HG02943 (cell line): ENCODE results near the gene SLCO4A1.

ENCODE experiments used
- ATAC-seq: cut with Tn5 transposase; IDR thresholded peaks from one replicate; pipeline ENCODE4 v1.9.1; 2021; ENCODE audit warnings: mild to moderate bottlenecking, low read depth, moderate library complexity; ENCODE audit not compliant: unreplicated experiment

SLCO4A1 gene

GRCh38 chr20:62708591-62709536 is 66.6 kb downstream of the SLCO4A1 start, which contains the start of gene NTSR1:
Gene NTSR1 (plus strand): TSS chr20:62708836. CDS start chr20:62709208, 372 bp downstream.
- ATAC-seq = no peak

GRCh38 chr20:62709537-62709905 is 67.2 kb downstream of the SLCO4A1 start:
- no peak for ATAC-seq

GRCh38 chr20:62710221-62710885 is 68.0 kb downstream of the SLCO4A1 start:
- no peak for ATAC-seq

GRCh38 chr20:62710886-62711702 is 68.8 kb downstream of the SLCO4A1 start:
- ATAC-seq = no peak

- no peak for ATAC-seq
Measured at GRCh38 chr20:62711703-62712101, 69.4 kb downstream of the SLCO4A1 start.

- no peak for ATAC-seq
Measured at GRCh38 chr20:62712606-62713005, 70.3 kb downstream of the SLCO4A1 start.

- no peak for ATAC-seq
Measured at GRCh38 chr20:62714006-62714405, 71.7 kb downstream of the SLCO4A1 start.

- ATAC-seq = no peak
Measured at GRCh38 chr20:62714799-62715198, 72.5 kb downstream of the SLCO4A1 start.

- ATAC-seq = no peak
Measured at GRCh38 chr20:62715201-62715600, 72.9 kb downstream of the SLCO4A1 start.

- ATAC-seq = no peak
Measured at GRCh38 chr20:62716198-62716940, 74.1 kb downstream of the SLCO4A1 start.

- ATAC-seq = no peak
Measured at GRCh38 chr20:62716941-62717310, 74.6 kb downstream of the SLCO4A1 start.

GRCh38 chr20:62717933-62718332 is 75.6 kb downstream of the SLCO4A1 start:
- no peak for ATAC-seq

- no peak for ATAC-seq
Measured at GRCh38 chr20:62718546-62718945, 76.2 kb downstream of the SLCO4A1 start.

- ATAC-seq = no peak
Measured at GRCh38 chr20:62719250-62719935, 77.1 kb downstream of the SLCO4A1 start.
